Panc1 (cell line): ENCODE data around the gene ITGAL. TPM values are rescaled to one million over a fixed set of nuclear protein-coding genes. Genes with fewer than 3 reads are reported as not detected.
A peak's percentile ranks its signal among the peaks of the same experiment; 100 is the strongest.

Experiments used
- ATAC-seq: fragments of 200-7000 bp; cut with Tn5 transposase; 2 replicates; pipeline ENCODE4 v1.9.1; 2020; ENCODE audit warnings: mild to moderate bottlenecking, moderate library complexity
- BruUV-seq: library from RNA; stranded (reverse); fragments of 400-500 nt; replicated peaks from 2 replicates; lab custom pipeline; 2021; lab: Mats Ljungman, UMichigan
- CTCF ChIA-PET: fragments of 300-600 bp; sonication (Branson Sonifier 250); formaldehyde crosslinking; loops from one replicate; lab custom pipeline; 2022; ENCODE audit warnings: antibody characterized with exemption; lab: Charles Lee
- POLR2A ChIA-PET: fragments of 300-600 bp; sonication (Branson Sonifier 250); formaldehyde crosslinking; loops from one replicate; lab custom pipeline; 2022; ENCODE audit warnings: antibody characterized with exemption; lab: Charles Lee
- DNase-seq: peaks from one replicate; pipeline ENCODE4 v3.0.0-alpha.2; 2010; ENCODE audit warnings: low read depth, low spot score
- H3K27ac ChIP-seq: 2 replicates; pipeline ENCODE4 v1.5.1; 2011; ENCODE audit warnings: mild to moderate bottlenecking, low read length, inconsistent platforms
- H3K27me3 ChIP-seq: fragments of 200-500 bp; sonication (Bioruptor generic); 2 replicates; pipeline ENCODE4 v1.6.0; 2014; ENCODE audit warnings: low read length, inconsistent platforms; ENCODE audit not compliant: control insufficient read depth, insufficient read depth
- H3K36me3 ChIP-seq: fragments of 200-500 bp; sonication (Bioruptor generic); 2 replicates; pipeline ENCODE4 v1.5.1; 2014; ENCODE audit warnings: inconsistent platforms, mild to moderate bottlenecking, low read length, moderate library complexity; ENCODE audit not compliant: control insufficient read depth, insufficient read depth
- H3K4me1 ChIP-seq: 2 replicates; pipeline ENCODE4 v1.5.1; 2011; ENCODE audit warnings: inconsistent platforms, mild to moderate bottlenecking, low read length, moderate library complexity; ENCODE audit not compliant: control insufficient read depth, insufficient read depth
- H3K4me3 ChIP-seq, 2 experiments: 2 replicates each; pipeline ENCODE4 v1.5.1; 2011 to 2012; ENCODE audit warnings: low read depth in 2 of 2, low read length in 2 of 2, mild to moderate bottlenecking in 2 of 2, inconsistent platforms in 1 of 2, moderate library complexity in 1 of 2
- H3K9me3 ChIP-seq: fragments of 200-500 bp; sonication (Bioruptor generic); 2 replicates; pipeline ENCODE4 v1.5.1; 2014; ENCODE audit warnings: low read depth, mild to moderate bottlenecking, inconsistent platforms, low read length, moderate library complexity; ENCODE audit not compliant: control insufficient read depth, insufficient read depth
- POLR2AphosphoS5 ChIP-seq: IDR thresholded peaks from 2 replicates; pipeline ENCODE4 v1.6.1; 2012; ENCODE audit warnings: mild to moderate bottlenecking, low read depth, low read length, moderate library complexity
- REST ChIP-seq, 2 experiments: IDR thresholded peaks; 2 replicates each; pipeline ENCODE4 v1.6.1; 2011 to 2012; ENCODE audit warnings: low read depth in 2 of 2, control low read depth in 1 of 2, low read length in 1 of 2, mild to moderate bottlenecking in 1 of 2, moderate library complexity in 1 of 2; ENCODE audit not compliant: insufficient read depth in 1 of 2
- SIN3A ChIP-seq: IDR thresholded peaks from 2 replicates; pipeline ENCODE4 v1.6.1; 2012; ENCODE audit warnings: low read depth, mild to moderate bottlenecking, low read length, moderate library complexity, borderline replicate concordance; ENCODE audit not compliant: insufficient read depth
- TCF7L2 ChIP-seq: IDR thresholded peaks from 2 replicates; pipeline ENCODE4 v1.6.1; 2011; ENCODE audit warnings: mild to moderate bottlenecking, low read depth, low read length, inconsistent platforms
- in situ Hi-C: cut with HindIII; loops from 2 replicates; pipeline ENCODE4 v1.10.0; 2016; ENCODE audit warnings: low sequenced_read_pairs, low pct_unique_long_range_greater_than_20kb
- intact Hi-C: fragments of 100-400 bp; cut with micrococcal nuclease; formaldehyde crosslinking; loops from one replicate; pipeline ENCODE4 v1.10.0; 2022; ENCODE audit not compliant: unreplicated experiment
- total RNA-seq: library from RNA; stranded (reverse); gene quantifications from one replicate; pipeline ENCODE4 v1.2.1, GENCODE V29; 2021; ENCODE audit not compliant: unreplicated experiment
- TF ChIP-seq, protein P1 (sequence below): fragments of 450-650 bp; IDR thresholded peaks from 2 replicates; pipeline ENCODE4 v1.5.1; 2017; ENCODE audit warnings: mild to moderate bottlenecking

ITGAL gene
- total RNA-seq, 1 experiment from 2014 or later, result 0.54 TPM

DNA sequence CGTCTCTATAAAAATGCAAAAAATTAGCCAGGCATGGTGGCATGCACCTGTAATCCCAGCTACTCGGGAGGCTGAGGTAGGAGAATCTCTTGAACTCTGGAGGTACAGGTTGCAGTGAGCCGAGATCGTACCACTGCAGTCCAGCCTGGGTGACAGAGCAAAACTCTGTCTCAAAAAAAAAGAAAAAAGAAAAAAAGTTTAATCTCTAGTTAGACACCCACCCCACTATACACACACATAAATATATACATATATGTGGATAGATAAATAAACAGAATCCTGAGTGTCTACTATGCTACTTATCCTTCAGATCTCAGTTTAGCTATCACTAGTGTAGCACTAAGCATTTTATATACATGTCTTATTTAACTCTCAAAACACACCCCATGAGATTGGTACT lies 18.7 kb downstream of the ITGAL start:
- H3K4me1 ChIP-seq, result 0 out of 2 replicates have a peak, but pooled peaks cover 3% of the 10 kb centered on the region
- H3K4me3 ChIP-seq, result no peak overlapping the region
- in situ Hi-C loops, result no loop called here
- TF ChIP-seq REST (IDR thresholded peaks at IDR 0.05; ENCODE audit: insufficient read depth in 1 of 2, low read depth in 2 of 2, low read length in 1 of 2) (no peak), TCF7L2 (no peak), SIN3A (no peak), POLR2AphosphoS5 (no peak)
- TF ChIP-seq, protein P1, sequence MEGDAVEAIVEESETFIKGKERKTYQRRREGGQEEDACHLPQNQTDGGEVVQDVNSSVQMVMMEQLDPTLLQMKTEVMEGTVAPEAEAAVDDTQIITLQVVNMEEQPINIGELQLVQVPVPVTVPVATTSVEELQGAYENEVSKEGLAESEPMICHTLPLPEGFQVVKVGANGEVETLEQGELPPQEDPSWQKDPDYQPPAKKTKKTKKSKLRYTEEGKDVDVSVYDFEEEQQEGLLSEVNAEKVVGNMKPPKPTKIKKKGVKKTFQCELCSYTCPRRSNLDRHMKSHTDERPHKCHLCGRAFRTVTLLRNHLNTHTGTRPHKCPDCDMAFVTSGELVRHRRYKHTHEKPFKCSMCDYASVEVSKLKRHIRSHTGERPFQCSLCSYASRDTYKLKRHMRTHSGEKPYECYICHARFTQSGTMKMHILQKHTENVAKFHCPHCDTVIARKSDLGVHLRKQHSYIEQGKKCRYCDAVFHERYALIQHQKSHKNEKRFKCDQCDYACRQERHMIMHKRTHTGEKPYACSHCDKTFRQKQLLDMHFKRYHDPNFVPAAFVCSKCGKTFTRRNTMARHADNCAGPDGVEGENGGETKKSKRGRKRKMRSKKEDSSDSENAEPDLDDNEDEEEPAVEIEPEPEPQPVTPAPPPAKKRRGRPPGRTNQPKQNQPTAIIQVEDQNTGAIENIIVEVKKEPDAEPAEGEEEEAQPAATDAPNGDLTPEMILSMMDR, result no peak
- intact Hi-C loops, result no loop called here
- no peak overlapping the region for H3K27ac ChIP-seq
- DNase-seq (no peak), ATAC-seq (no peak)
- H3K9me3 ChIP-seq, result no peaks in the 10 kb centered on the region
- CTCF ChIA-PET, result no interaction called here
- H3K36me3 ChIP-seq, result no peaks in the 10 kb centered on the region
- no peaks in the 10 kb centered on the region for H3K27me3 ChIP-seq
- BruUV-seq, result no TSS peak
- POLR2A ChIA-PET, result no interaction called here

DNA sequence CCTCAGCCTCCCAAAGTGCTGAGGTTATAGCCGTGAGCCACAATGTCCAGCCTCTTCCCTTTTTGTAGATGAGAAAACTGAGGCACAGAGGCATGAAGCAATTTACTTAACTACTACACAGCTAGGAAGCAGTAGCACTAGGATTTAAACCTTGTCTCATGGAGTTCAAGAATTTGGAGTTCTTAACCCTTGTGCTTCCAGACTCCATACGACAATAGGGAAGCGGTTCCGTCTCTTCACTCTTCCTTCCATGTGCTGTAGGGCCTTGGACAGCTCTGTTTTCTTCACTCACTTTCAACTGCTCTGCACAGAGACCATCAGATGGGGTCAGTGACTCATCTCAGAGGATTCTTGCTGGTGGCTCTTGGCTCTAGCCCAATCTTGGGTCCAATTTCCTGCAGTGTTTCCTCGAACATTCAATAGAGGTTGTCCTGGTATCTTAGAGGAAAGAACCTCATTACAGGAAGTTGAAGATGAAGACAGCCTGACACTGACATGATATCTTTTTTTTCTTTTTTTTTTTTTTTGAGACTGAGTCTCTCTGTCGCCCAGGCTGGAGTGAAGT lies 19.3 kb downstream of the ITGAL start:
- TF ChIP-seq POLR2AphosphoS5 (no peak), SIN3A (no peak), REST (IDR thresholded peaks at IDR 0.05; ENCODE audit: insufficient read depth in 1 of 2, low read depth in 2 of 2, low read length in 1 of 2) (no peak), TCF7L2 (no peak)
- TF ChIP-seq, protein P1, result no peak
- CTCF ChIA-PET, result interaction anchor here (0.7 kb wide), 1 partner anchor 133 kb away, joined by 3 read pairs; no protein-coding TSS in a partner anchor
- no peak overlapping the region for H3K4me3 ChIP-seq
- POLR2A ChIA-PET, result interaction anchor here (0.7 kb wide), 1 partner anchor 18 kb away, joined by 9 read pairs; no protein-coding TSS in a partner anchor
- no TSS peak for BruUV-seq
- no peaks in the 10 kb centered on the region for H3K36me3 ChIP-seq
- 0 out of 2 replicates have a peak, but pooled peaks cover 3% of the 10 kb centered on the region for H3K4me1 ChIP-seq
- H3K9me3 ChIP-seq, result no peaks in the 10 kb centered on the region
- H3K27me3 ChIP-seq, result no peaks in the 10 kb centered on the region
- in situ Hi-C loops, result no loop called here
- DNase-seq (peak; percentile 20), ATAC-seq (peak; percentile 80)
- intact Hi-C loops, result no loop called here
- no peak overlapping the region for H3K27ac ChIP-seq
